CD4-positive, CD25-positive, alpha-beta regulatory T cell (primary cell): ENCODE measurements around the gene FGFR2. TPM values are rescaled to one million over a fixed set of nuclear protein-coding genes. Genes with fewer than 3 reads are reported as not detected.
"Not testable (repeated sequence)": the region's sequence is repeated elsewhere in the genome, so short reads cannot be mapped to it uniquely, and the experiment has no call there.

Experiments used
- ATAC-seq, 2 donors: fragments of 150-1000 bp; cut with Tn5 transposase; one replicate each; pipeline ENCODE4 v1.10.0; 2021; ENCODE audit warnings: low read depth in 2 of 2, moderate number of reproducible peaks in 2 of 2, moderate library complexity in 1 of 2
- DNase-seq, 3 donors: peaks; one replicate each; pipeline versions ENCODE4 v3.0.0 to v3.0.0-alpha.2; 2012 to 2022; ENCODE audit warnings: mixed read lengths in 1 of 3
- H3K27ac ChIP-seq: one replicate; pipeline ENCODE4 v1.7.0; 2013; ENCODE audit warnings: mild to moderate bottlenecking, low read length; ENCODE audit not compliant: insufficient read depth, poor library complexity, severe bottlenecking
- H3K27me3 ChIP-seq: one replicate; pipeline ENCODE4 v1.7.0; 2013; ENCODE audit warnings: low read length; ENCODE audit not compliant: control insufficient read depth, insufficient read depth
- H3K36me3 ChIP-seq: one replicate; pipeline ENCODE4 v1.7.0; 2013; ENCODE audit warnings: mild to moderate bottlenecking, low read length, moderate library complexity; ENCODE audit not compliant: control insufficient read depth, insufficient read depth
- H3K4me1 ChIP-seq: 2 replicates; pipeline ENCODE4 v1.7.0; 2013; ENCODE audit warnings: mild to moderate bottlenecking, low read length; ENCODE audit not compliant: insufficient read depth, control insufficient read depth, poor library complexity, severe bottlenecking
- H3K4me3 ChIP-seq: one replicate; pipeline ENCODE4 v1.7.0; 2013; ENCODE audit warnings: low read depth, mild to moderate bottlenecking, low read length, moderate library complexity
- H3K9me3 ChIP-seq, 2 experiments: 1 replicate in 1 of 2; 2 replicates in 1 of 2; pipeline ENCODE4 v1.7.0; 2013; ENCODE audit warnings: low read length in 2 of 2, mild to moderate bottlenecking in 1 of 2, moderate library complexity in 1 of 2; ENCODE audit not compliant: control insufficient read depth in 2 of 2
- H3K27ac Mint-ChIP-seq, 3 donors: one replicate each; pipeline ENCODE4 v1.8.0; 2020 to 2022; ENCODE audit warnings: mild to moderate bottlenecking in 3 of 3, mixed read lengths in 3 of 3, moderate library complexity in 2 of 3
- H3K27me3 Mint-ChIP-seq: one replicate; pipeline ENCODE4 v1.8.0; 2022; ENCODE audit warnings: mild to moderate bottlenecking, mixed read lengths
- H3K36me3 Mint-ChIP-seq: one replicate; pipeline ENCODE4 v1.8.0; 2020; ENCODE audit warnings: mixed read lengths
- H3K4me1 Mint-ChIP-seq, 4 donors: one replicate each; pipeline ENCODE4 v1.8.0; 2020 to 2022; ENCODE audit warnings: mixed read lengths in 4 of 4, mild to moderate bottlenecking in 1 of 4
- H3K4me3 Mint-ChIP-seq, 4 donors: one replicate each; pipeline ENCODE4 v1.8.0; 2020 to 2022; ENCODE audit warnings: mild to moderate bottlenecking in 4 of 4, mixed read lengths in 4 of 4, moderate library complexity in 3 of 4
- H3K9me3 Mint-ChIP-seq, 7 donors: one replicate each; pipeline ENCODE4 v1.8.0; 2020 to 2022; ENCODE audit warnings: mixed read lengths in 7 of 7, mild to moderate bottlenecking in 3 of 7, moderate library complexity in 2 of 7
- polyA plus RNA-seq, 4 donors: library from polyadenylated mRNA; unstranded; fragments of 300-500 nt; fragmentation: Illumina TruSeq; gene quantifications; one replicate each; pipeline ENCODE4 v1.2.3, GENCODE V29; 2021
- total RNA-seq: library from RNA; stranded (reverse); gene quantifications from one replicate; pipeline ENCODE4 v1.2.3, GENCODE V29; 2022

FGFR2 gene
- total and polyA plus RNA-seq, 5 donors from 2014 or later: 0.32 to 3.1 (median 0.60) TPM

GRCh38 chr10:121554916-121555315 lies 43.3 kb downstream of the FGFR2 start:
- not testable (repeated sequence) for H3K4me1 ChIP-seq, H3K36me3 Mint-ChIP-seq, DNase-seq, H3K4me1 Mint-ChIP-seq, H3K9me3 ChIP-seq, H3K27ac ChIP-seq, H3K4me3 Mint-ChIP-seq, H3K27me3 ChIP-seq, H3K27me3 Mint-ChIP-seq, H3K9me3 Mint-ChIP-seq, H3K27ac Mint-ChIP-seq, ATAC-seq, H3K4me3 ChIP-seq, H3K36me3 ChIP-seq

DNA sequence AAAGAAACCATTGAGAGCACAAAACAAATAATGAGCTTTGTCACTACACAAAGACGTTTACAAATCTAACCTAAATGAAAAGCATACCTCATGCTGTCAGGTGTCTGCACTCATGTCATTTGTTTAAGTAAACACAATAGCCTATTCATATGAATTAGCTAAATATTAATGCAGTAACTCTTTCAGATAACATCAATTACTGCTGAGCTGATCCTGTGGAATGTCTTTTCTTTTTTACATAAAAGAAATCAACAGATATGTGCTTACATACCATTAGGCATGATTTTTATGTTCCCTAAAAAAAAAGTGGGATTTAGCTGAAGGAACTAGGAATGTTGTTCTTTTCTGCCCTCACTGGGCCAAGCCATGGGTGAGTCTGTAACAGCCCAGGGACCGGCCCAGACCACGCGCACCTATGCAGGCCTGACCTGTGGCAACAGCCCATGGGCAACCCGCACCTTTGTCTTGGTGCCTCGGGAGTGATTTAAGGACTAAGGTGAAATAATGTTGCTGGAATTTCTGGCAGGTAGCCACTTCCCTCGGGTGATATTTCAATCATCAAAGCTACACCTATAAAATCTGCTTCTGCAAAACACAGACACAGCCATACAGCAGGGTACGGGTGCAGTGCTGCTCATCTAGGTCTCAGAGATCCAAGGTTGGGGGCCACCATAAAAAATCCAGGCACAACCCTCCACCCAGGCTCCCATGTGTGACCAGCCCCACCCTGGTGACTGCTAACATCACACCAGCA lies 44.6 kb downstream of the FGFR2 start:
- H3K27ac Mint-ChIP-seq: no peak overlapping the region
- Histone ChIP-seq H3K27me3 (no peaks in the 10 kb centered on the region), H3K27ac (no peak overlapping the region), H3K9me3 (no peaks in the 10 kb centered on the region), H3K36me3 (no peaks in the 10 kb centered on the region), H3K4me3 (no peak overlapping the region), H3K4me1 (no peaks in the 10 kb centered on the region)
- no peak overlapping the region for H3K4me3 Mint-ChIP-seq
- ATAC-seq (no peak), DNase-seq (no peak)
- H3K9me3 Mint-ChIP-seq: peaks cover 0 to 13% (median 0%) of the 10 kb centered on the region in 7 donors
- no peaks in the 10 kb centered on the region for H3K4me1 Mint-ChIP-seq
- no peaks in the 10 kb centered on the region for H3K36me3 Mint-ChIP-seq
- peaks cover 7% of the 10 kb centered on the region for H3K27me3 Mint-ChIP-seq

DNA sequence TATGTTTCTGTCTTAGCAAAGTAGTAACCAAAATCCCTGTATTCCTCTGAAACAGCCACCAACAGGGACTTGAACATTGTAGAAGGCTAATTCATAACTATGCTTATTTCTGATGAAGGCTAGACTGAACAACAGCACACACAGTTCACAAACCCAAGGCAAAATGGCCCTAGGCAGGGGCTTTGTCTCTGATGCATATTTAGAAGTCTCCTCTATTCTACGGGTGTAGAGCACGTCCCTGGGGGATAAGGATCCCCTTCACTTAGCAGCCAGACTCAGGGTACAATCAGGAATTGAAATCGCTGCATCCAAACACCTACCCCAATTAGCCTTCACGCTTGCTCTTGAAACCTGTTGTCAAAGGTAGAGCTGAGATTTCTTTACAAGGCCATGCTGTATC lies 45.5 kb downstream of the FGFR2 start:
- Histone ChIP-seq H3K4me1 (no peaks in the 10 kb centered on the region), H3K9me3 (no peaks in the 10 kb centered on the region), H3K4me3 (no peak overlapping the region), H3K27me3 (no peaks in the 10 kb centered on the region), H3K27ac (no peak overlapping the region), H3K36me3 (no peaks in the 10 kb centered on the region)
- DNase-seq: no peak
- ATAC-seq: no peak
- H3K4me1 Mint-ChIP-seq: no peaks in the 10 kb centered on the region
- H3K27me3 Mint-ChIP-seq: peaks cover 7% of the 10 kb centered on the region
- H3K36me3 Mint-ChIP-seq: no peaks in the 10 kb centered on the region
- no peak overlapping the region for H3K27ac Mint-ChIP-seq
- no peak overlapping the region for H3K4me3 Mint-ChIP-seq
- peaks cover 0 to 13% (median 0%) of the 10 kb centered on the region in 7 donors for H3K9me3 Mint-ChIP-seq

- H3K4me3 Mint-ChIP-seq: no peak overlapping the region
These were observed 46.9 kb downstream of the FGFR2 start for GRCh38 chr10:121551210-121551885.

DNA sequence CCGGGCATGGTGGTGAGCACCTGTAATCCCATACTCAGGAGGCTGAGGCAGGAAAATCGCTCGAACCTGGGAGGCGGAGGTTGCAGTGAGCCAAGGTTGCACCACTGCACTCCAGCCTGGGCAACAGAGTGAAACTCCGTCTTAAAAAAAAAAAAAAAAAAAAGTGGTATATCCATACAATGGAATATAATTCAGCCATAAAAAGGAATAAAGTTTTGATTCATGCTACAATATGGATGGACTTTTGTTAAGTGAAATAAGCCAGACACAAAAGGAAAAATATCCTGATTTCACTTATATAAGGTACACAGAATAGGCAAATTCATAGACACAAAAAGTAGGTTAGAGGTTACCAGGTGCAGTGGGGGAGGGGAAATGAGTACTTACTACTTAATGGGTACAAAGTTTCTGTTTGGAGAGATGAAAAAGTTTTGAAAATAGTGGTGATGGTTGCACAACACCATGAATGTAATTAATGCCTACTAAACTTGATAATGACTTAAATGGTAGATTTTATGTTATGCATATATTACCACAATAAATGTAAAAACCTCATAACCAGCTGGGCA lies 53.9 kb downstream of the FGFR2 start:
- Histone ChIP-seq H3K4me3 (no peak overlapping the region), H3K27ac (no peak overlapping the region), H3K36me3 (no peaks in the 10 kb centered on the region), H3K4me1 (no peaks in the 10 kb centered on the region), H3K27me3 (no peaks in the 10 kb centered on the region), H3K9me3 (no peaks in the 10 kb centered on the region)
- Mint-ChIP-seq H3K27me3 (no peaks in the 10 kb centered on the region), H3K27ac (no peak overlapping the region), H3K4me3 (no peak overlapping the region), H3K36me3 (no peaks in the 10 kb centered on the region), H3K4me1 (no peaks in the 10 kb centered on the region), H3K9me3 (peaks cover 0 to under 1% (median 0%) of the 10 kb centered on the region in 7 donors)
- DNase-seq (no peak), ATAC-seq (no peak)

More at GRCh38 chr10:121551210-121551885, 46.9 kb downstream of the FGFR2 start:
- Mint-ChIP-seq H3K9me3 (peaks cover 0 to 13% (median 0%) of the 10 kb centered on the region in 7 donors), H3K27ac (peak overlapping the region in 1 of 3 donors; percentile 56), H3K4me1 (no peaks in the 10 kb centered on the region), H3K36me3 (no peaks in the 10 kb centered on the region), H3K27me3 (peaks cover 7% of the 10 kb centered on the region)
- DNase-seq (no peak), ATAC-seq (no peak)
- no peak overlapping the region for H3K4me3 ChIP-seq
- H3K36me3 ChIP-seq: no peaks in the 10 kb centered on the region
- no peaks in the 10 kb centered on the region for H3K9me3 ChIP-seq
- H3K27me3 ChIP-seq: no peaks in the 10 kb centered on the region
- H3K4me1 ChIP-seq: no peaks in the 10 kb centered on the region
- no peak overlapping the region for H3K27ac ChIP-seq

- Mint-ChIP-seq H3K9me3 (no peaks in the 10 kb centered on the region), H3K4me1 (no peaks in the 10 kb centered on the region), H3K27ac (no peak overlapping the region), H3K4me3 (no peak overlapping the region), H3K36me3 (no peaks in the 10 kb centered on the region), H3K27me3 (no peaks in the 10 kb centered on the region)
- Histone ChIP-seq H3K27ac (no peak overlapping the region), H3K4me3 (no peak overlapping the region), H3K4me1 (no peaks in the 10 kb centered on the region), H3K36me3 (no peaks in the 10 kb centered on the region), H3K9me3 (no peaks in the 10 kb centered on the region), H3K27me3 (no peaks in the 10 kb centered on the region)
- DNase-seq (no peak), ATAC-seq (no peak)
These were observed 54.7 kb downstream of the FGFR2 start for GRCh38 chr10:121543545-121543944.

DNA sequence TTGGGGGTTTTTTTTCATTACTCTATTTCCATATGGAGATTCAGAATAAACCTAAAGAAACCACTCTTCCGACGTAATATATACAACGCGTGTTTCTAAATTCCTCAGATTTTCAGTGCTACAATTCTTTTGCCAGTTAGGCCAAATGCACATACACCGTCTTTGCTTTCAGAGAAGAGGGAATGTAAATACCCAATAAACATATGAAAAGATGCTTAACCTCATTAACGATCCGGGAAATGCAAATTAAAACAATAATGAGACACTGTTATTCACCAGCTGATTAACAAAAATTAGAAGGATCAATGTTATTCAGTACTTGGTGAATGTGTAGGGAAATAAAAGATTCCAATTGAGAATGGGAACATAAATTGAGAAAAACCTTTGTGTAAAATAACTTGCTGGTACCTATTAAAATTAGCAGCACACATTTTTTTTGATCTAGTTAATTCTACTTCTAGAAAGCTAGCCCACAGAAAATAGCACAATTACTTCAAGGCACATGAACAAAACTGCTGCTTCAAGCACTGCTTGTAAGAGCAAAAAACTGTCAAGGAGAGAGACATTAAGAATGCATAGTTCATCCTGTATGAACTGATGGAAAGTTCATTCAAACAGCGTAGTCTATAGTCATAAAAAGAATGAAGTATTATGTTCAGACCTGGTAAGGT lies 56.7 kb downstream of the FGFR2 start:
- no peak overlapping the region for H3K27ac Mint-ChIP-seq
- Histone ChIP-seq H3K36me3 (no peaks in the 10 kb centered on the region), H3K4me3 (no peak overlapping the region), H3K27me3 (no peaks in the 10 kb centered on the region), H3K9me3 (no peaks in the 10 kb centered on the region), H3K4me1 (no peaks in the 10 kb centered on the region), H3K27ac (no peak overlapping the region)
- H3K9me3 Mint-ChIP-seq: no peaks in the 10 kb centered on the region
- no peaks in the 10 kb centered on the region for H3K4me1 Mint-ChIP-seq
- DNase-seq (no peak), ATAC-seq (no peak)
- no peaks in the 10 kb centered on the region for H3K36me3 Mint-ChIP-seq
- no peak overlapping the region for H3K4me3 Mint-ChIP-seq
- no peaks in the 10 kb centered on the region for H3K27me3 Mint-ChIP-seq
